ENCODE measurements around the gene ACTR3C.

ACTR3C gene

DNA sequence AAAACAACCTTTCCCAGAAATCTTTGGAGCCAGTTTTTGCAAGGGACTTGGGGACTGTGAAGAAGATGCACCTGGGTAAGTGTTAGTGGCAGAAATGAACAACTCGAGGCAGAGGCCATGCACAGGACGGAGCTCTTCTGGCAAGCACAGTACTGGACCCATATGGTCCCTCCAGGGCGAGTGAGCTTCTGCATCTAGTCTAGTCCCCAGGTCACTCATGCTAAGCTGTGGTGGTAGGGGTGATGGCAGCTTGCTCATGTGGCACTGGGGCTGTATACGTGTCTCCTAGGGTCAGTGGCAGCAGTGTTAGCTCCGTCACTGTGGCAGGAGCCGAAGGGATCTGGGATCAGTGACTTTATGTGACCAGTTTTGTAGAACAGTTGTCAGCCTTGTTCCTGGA, 9.5 kb downstream of the ACTR3C start:
- ATAC-seq, result peak; percentile 27; the same call in 1 of the 3 replicates
- TF ChIP-seq ZNF8 (CRISPR knock-in tag; IDR thresholded peaks at IDR 0.05) (no peak), BACH2 (CRISPR knock-in tag; IDR thresholded peaks at IDR 0.05; ENCODE audit: borderline replicate concordance) (no peak), POU6F1 (CRISPR knock-in tag; IDR thresholded peaks at IDR 0.05; ENCODE audit: borderline replicate concordance, low read depth) (no peak), ZC3H10 (CRISPR knock-in tag; IDR thresholded peaks at IDR 0.05) (no peak), TSHZ2 (CRISPR knock-in tag; IDR thresholded peaks at IDR 0.05) (no peak), RARB (CRISPR knock-in tag; IDR thresholded peaks at IDR 0.05) (no peak)

DNA sequence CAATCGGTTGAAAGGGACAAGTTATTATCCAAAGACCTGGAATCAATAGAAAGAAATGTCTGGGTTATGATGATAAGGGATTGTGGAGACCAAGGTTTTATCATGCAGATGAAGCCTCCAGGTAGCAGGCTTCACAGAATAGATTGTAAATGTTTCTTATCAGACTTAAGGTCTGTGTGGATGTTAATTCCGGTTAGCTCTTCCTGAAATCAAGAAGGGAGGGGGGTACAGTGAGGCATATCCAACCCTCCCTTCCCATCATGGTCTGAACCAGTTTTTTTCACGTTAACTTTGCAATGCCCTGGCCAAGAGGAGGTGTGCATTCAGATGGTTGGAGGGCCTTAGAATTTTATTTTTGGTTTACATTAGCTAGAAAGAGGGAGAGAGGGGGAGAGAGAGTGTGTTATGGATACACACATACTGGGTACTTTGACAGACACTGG, 10.0 kb downstream of the ACTR3C start:
- no peak for TF ChIP-seq ZFP30 (CRISPR knock-in tag; IDR thresholded peaks at IDR 0.05)
- TF ChIP-seq POU6F1 (CRISPR knock-in tag; IDR thresholded peaks at IDR 0.05; ENCODE audit: borderline replicate concordance, low read depth), result no peak
- TF ChIP-seq ZNF565 (CRISPR knock-in tag; conservative IDR thresholded peaks at IDR 0.05; ENCODE audit: low read depth), result no peak
- TF ChIP-seq BACH2 (CRISPR knock-in tag; IDR thresholded peaks at IDR 0.05; ENCODE audit: borderline replicate concordance), result no peak
- TF ChIP-seq TOX (CRISPR knock-in tag; IDR thresholded peaks at IDR 0.05; ENCODE audit: borderline replicate concordance), result no peak
- no peak for TF ChIP-seq PATZ1 (CRISPR knock-in tag; IDR thresholded peaks at IDR 0.05; ENCODE audit: borderline replicate concordance)
- no peak for TF ChIP-seq ISL1 (CRISPR knock-in tag; IDR thresholded peaks at IDR 0.05)
- no peak for TF ChIP-seq GLIS3 (CRISPR knock-in tag; IDR thresholded peaks at IDR 0.05)
- no peak for TF ChIP-seq ARNTL (CRISPR knock-in tag; IDR thresholded peaks at IDR 0.05; ENCODE audit: borderline replicate concordance, low read depth)
- no peak for TF ChIP-seq OSR1 (CRISPR knock-in tag; IDR thresholded peaks at IDR 0.05)
- ATAC-seq, result no peak

DNA sequence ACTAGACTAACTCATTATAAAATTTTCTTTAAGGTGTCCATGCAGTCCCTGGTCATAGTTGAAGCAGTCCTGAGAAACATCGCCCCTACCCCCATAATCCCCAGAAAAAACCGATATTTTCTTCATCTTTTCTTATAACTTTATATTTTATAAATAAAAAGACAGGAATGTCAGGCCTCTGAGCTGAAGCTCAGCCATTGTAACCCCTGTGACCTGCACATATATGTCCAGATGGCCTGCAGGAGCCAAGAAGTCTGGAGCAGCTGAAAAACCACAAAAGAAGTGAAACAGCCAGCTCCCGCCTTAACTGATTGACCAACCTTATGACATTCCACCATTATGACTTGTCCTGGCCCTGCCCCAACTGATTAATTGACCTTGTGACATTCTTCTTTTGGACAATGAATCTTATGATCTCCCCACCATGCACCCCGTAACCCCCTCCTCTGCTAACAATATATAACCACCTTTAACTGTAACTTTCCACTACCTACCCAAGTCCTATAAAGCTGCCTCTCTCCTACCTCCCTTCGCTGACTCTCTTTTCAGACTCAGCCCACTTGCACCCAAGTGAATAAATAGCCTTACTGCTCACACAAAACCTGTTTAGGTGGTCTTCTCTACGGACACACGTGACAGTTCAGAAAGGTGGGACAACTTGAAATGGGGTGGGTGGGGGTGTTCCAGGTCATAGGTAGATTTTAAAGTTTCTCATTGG, 10.5 kb downstream of the ACTR3C start:
- peak; percentile 67 for ATAC-seq
- 0 out of 2 replicates have a peak, but pooled peaks have one; percentile 46 for TF ChIP-seq CSDC2 (CRISPR knock-in tag; IDR thresholded peaks at IDR 0.05)
- TF ChIP-seq ZFP3 (CRISPR knock-in tag; IDR thresholded peaks at IDR 0.05), result peak; percentile 49; the same call in 1 of the 2 replicates
- peak; percentile 74 for TF ChIP-seq SNAI2 (CRISPR knock-in tag; IDR thresholded peaks at IDR 0.05)
- peak; percentile 60 for TF ChIP-seq ISL1 (CRISPR knock-in tag; IDR thresholded peaks at IDR 0.05)

- TF ChIP-seq TCF4 (CRISPR knock-in tag; IDR thresholded peaks at IDR 0.05; ENCODE audit: borderline replicate concordance), result no peak
- TF ChIP-seq PATZ1 (CRISPR knock-in tag; IDR thresholded peaks at IDR 0.05; ENCODE audit: borderline replicate concordance), result no peak
- TF ChIP-seq GLIS3 (CRISPR knock-in tag; IDR thresholded peaks at IDR 0.05), result no peak
- no peak for ATAC-seq
These were observed 11.6 kb downstream of the ACTR3C start for GRCh38 chr7:150311711-150312110.
